DMS114 treated with DMSO at 0.1 percent for 48 hours (cell line): ENCODE measurements around the gene PTGDR2.

ENCODE experiments used
- DNase-seq: peaks from one replicate; lab custom pipeline; 2025; ENCODE audit not compliant: unreplicated experiment; lab: John Stamatoyannopoulos, UW

Gene PTGDR2

DNA sequence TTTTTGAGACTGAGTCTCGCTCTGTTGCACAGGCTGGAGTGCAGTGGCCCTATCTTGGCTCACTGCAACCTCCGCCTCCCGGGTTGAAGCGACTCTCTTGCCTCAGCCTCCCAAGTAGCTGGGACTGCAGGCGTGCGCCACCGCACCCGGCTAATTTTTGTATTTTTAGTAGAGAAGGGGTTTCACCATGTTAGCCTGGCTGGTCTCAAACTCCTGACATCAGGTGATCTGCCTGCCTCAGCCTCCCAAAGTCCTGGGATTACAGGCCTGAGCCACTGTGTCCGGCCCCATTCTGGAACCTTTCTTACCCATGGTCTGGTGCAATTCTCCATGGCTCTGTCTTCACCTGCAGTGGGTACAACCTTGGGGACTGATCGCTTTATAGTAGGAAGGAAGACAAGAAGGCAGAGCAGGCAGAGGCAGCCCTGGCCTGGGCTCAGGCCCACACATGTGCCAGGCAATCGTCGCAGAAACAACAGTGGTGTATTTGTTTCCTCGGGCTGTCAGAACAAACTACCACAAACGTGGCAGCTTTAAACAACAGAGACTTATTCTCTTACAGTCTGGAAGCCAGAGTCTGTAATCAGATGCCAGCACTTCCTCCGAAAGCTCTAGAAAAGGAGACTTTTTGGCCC is 4.0 kb upstream of the PTGDR2 start:
- no peak for DNase-seq

GRCh38 chr11:60858731-60859464 is 3.1 kb upstream of the PTGDR2 start:
- no peak for DNase-seq

GRCh38 chr11:60858236-60858635 is 2.5 kb upstream of the PTGDR2 start:
- no peak for DNase-seq

GRCh38 chr11:60857378-60858232 is 1.9 kb upstream of the PTGDR2 start:
- DNase-seq = no peak

DNA sequence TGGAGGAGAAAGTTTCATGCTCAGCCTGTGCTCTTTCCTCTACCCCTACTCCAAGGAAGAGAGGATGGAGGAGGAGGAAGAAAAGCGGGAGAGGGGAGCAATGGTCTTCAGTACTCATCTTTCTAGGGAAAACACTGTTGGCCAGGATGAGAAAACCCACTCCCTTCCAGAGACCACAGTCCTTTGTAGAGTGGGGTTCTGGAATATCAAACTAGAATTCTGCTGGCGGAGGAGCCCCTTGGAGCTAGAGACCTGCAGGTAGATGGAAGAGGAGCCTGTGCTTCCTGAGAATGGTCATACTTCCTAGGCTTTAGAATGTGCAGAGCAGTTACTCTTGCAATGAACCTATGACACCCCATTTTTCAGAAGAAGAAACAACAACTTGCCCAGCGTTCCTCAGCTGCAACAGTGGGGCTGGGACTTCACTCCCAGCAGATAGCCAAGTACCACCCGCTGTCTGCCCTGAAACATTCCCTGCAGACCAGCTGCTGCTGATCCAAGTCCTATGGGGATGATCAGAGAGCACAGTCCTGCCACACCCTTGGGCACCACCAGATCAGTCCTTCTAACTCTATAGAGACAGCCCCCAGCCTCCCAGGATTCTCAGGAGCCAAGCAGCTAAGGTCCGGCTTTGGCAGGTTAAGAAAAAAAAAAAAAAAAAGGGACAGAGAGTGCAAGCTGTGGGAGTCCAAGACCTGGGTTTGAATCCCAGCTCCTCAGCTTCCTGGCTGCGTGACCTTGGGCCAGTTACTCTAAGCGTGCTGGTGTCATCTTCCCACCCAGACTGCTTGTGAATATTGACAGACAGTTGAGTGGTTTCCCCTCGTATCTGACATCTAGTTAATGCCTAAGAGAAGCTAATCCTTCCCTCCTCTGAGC is 664 bp downstream of the PTGDR2 start:
- DNase-seq = no peak

DNA sequence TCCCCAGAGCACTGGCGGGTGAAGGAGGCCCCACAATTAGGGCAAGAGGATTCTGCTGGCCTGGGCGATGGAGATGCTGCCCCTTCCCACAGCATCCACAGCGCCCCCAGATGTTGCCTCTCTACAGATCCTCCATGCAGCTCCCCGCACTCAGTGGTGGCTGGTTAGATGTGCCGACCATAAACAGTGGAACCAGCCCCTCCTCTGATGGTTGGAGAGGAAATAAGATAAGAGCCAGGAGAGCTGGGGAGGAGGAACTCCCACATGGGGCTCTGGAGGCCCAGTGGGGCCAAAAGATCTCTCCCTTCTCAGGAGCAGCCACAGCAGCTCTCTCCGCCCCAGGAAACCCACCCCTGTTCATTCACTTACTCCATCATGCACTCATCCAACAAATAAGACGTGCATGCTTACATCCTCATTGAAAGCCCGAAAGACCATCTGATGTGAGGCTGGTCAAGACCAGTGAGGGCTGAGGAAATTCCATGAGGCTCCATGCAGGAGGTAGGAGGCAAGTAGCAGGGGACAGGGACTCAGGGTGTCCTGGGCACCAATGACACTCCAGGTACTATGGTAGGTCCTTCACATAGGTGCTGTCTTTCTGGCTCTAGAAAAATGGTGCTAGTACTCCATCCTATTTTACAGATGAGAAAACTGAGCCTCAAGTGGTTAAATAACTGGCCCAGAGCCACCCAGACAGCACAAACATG is 1.5 kb downstream of the PTGDR2 start:
- no peak for DNase-seq

DNA sequence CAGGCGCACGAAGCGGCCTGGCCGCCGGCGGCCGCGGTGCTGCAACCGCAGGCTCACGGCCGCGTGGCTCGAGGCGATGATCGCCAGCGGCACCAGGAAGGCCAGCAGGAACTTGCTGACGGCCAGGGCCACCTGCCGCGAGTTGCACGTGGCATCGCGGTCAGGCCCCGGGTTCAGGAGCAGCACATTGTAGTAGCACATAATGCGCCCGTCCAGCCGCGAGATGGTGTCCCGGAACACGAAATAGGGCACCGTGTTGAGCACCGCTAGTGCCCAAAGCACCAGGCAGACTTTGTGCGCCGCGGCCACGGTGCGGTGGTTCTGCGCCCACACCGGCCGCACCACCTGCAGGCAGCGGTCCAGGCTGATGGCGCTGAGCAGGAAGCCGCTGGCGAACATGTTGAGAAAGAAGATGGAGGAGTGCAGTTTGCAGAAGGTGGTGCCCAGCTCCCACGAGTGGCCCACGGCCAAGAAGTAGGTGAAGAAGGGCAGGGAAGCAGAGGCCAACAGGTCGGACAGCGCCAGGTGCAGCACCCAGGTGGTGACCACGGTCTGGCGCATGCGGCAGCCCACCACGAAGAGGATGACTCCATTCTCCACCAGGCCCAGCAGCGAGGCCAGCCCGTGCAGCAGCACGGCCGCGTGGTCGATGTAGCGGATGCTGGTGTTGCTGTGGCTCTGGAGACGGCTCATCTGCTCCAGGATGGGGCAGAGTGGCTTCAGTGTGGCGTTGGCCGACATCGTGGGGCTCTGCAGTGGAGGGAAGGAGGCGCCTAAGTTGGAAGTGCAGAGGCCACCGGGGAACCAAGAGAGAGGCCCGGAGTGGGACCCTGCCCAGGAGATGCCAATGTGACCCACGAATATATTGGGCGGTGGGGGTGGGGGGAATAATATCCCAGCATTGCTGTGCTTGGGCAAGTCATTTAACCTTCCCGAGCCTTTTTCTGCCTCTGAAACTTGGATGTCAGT is 2.5 kb downstream of the PTGDR2 start:
- DNase-seq = no peak

DNA sequence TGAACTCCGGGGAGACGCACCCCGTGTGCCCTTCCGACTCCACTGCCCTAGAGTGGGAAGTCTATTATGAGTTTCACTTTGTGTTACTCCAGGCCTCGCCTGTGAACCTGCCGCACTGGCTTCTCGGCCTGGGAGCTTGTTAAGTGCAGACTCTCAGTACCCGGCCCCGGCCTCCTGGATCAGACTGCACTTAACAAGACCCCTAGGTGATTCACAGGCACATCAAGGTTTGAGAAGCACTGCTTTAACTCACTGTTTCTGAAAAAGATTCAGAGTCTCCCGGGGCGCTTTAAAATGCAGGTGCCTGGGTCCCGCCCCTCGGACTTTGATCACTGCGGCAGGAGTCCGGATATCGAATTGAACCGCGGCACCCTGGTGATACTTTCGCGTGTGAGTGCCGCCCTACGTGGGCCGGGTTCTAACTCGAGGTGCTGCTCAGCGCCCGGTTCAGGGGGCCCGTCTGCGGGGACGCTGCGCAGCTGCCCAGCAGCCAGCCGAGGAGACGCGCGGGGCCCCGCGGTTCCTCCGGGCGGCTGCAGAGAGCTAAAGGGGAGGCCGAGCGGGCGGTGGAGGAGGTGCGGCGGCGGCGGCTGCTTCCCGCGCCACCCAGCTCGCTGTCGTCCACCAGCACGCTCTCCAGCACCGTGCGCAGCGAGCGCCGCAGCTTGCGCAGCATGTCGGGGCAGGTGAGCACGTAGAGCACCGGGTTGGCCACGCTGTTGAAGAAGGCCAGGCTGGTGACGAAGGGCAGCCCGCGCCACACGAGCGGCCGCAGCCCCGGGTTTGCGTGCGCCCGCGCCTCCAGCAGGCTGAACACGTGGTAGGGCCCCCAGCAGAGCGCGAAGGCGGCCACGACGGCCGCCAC is 3.4 kb downstream of the PTGDR2 start:
- no peak for DNase-seq

DNA sequence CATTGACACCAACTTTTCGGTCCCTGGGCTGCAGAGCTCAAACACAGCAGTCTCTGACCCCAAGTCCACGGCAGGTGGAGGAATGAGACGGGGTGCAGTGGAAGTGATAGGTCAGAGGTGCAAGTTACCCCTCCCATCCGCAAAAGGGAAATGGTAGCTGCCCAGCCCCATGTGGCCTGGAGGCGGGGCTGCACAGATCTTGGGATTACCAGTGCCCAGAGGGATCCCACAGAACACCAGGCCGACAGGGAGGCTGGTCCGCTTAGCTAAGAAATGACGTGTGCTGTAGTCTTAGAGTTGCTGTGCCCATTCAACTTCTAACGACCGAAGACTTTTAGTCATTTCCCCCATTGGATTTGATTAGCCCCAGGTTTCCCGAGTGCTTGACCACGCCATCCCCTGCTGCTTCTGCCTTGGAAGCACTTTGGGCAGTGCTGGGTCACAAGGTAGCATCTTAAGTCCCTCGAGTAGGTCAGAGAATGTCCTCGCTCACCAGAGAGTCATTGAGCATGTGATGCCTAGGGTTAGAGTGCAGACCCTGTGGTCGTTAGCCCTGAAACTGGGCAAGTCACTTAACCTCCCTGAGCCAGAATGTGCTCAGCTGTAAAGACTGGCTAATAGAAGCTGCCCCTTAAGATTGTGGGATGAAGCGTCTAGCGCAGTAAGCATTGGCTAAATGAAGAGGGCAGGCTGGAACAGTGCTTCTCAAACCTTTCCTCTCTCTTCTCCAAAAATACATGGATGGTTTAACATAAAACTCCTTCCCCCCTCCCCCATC is 4.2 kb downstream of the PTGDR2 start:
- no peak for DNase-seq

GRCh38 chr11:60849641-60850520 is 5.9 kb downstream of the PTGDR2 start:
- no peak for DNase-seq

GRCh38 chr11:60848714-60849151 is 7.0 kb downstream of the PTGDR2 start:
- DNase-seq = no peak

DNA sequence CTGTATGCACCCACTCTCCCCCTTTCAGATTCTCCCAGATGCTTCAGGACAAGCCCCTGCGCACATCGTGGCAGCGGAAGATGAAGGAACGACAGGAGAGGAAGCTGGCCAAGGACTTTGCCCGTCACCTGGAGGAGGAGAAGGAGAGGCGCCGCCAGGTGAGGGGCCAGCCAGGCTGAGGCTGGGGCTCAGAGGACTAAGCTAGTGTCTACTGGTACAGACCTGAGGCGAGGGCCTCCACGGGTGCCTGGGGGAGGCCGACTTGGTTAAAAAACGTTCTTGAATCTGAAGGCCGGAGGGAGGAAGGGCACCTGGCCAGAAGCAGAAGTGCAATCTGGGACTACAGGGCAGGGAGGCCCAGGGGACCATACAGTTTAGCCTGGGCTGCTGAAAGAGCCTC is 7.9 kb downstream of the PTGDR2 start:
- no peak for DNase-seq

- no peak for DNase-seq
Measured at GRCh38 chr11:60847281-60847680, 8.5 kb downstream of the PTGDR2 start.

DNA sequence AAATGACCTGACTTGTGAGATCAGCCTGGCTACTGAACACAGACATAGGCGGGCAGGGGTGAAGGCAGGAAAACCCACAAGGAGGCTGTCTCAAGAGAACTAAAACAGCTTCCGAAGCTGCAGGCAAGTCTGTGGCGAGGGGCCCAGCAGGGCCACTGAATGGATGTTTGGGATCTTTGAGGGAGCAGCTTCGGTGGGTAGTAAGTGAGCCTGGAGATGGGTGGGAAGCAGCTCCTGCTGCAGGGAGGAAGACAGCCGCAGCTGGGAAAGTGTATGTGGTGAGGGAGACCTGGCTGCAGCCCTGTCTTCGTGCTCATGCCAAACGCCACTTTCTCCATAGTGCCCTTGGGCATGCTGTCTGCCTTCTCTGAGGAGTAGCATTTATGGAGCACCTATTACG is 10.4 kb downstream of the PTGDR2 start:
- no peak for DNase-seq

GRCh38 chr11:60844870-60845221 is 10.9 kb downstream of the PTGDR2 start:
- DNase-seq = no peak

- no peak for DNase-seq
Measured at GRCh38 chr11:60844045-60844869, 11.5 kb downstream of the PTGDR2 start.
